Measurements from ENCODE around the gene SIPA1.

- no peak for TF ChIP-seq ZNF274 (IDR thresholded peaks at IDR 0.05; ENCODE audit: low read depth, low read length)
- TF ChIP-seq YY1 (IDR thresholded peaks at IDR 0.05; ENCODE audit: extremely low read depth, insufficient replicate concordance, low read depth, low read length), result no peak
- no peak for TF ChIP-seq CTCF (IDR thresholded peaks at IDR 0.05 in 2 of 3, conservative IDR thresholded peaks at IDR 0.05 in 1 of 3; ENCODE audit: borderline replicate concordance in 1 of 3, insufficient read depth in 1 of 3, low read depth in 2 of 3, low read length in 2 of 3)
- no peak for TF ChIP-seq EGR1 (IDR thresholded peaks at IDR 0.05; ENCODE audit: low read depth)
- no peak for TF ChIP-seq POLR2AphosphoS5 (IDR thresholded peaks at IDR 0.05; ENCODE audit: low read depth, low read length)
- no peak for TF ChIP-seq RAD21 (IDR thresholded peaks at IDR 0.05; ENCODE audit: low read depth)
- TF ChIP-seq POLR2A (IDR thresholded peaks at IDR 0.05; ENCODE audit: borderline replicate concordance, extremely low read depth, insufficient read depth, insufficient read length), result no peak
- TF ChIP-seq SIN3A (IDR thresholded peaks at IDR 0.05; ENCODE audit: low read depth), result no peak
- TF ChIP-seq MAX (IDR thresholded peaks at IDR 0.05), result no peak
- TF ChIP-seq EZH2 (IDR thresholded peaks at IDR 0.05), result no peak
Observed at GRCh38 chr11:65641297-65642013, 3.6 kb downstream of the SIPA1 start.

All from HCT116 (cell line).